Endothelial cell of umbilical vein (primary cell): ENCODE measurements around the gene ATRNL1. TPM values are rescaled to one million over a fixed set of nuclear protein-coding genes. Genes with fewer than 3 reads are reported as not detected.

Experiments used
- BruUV-seq: library from RNA; stranded (reverse); fragments of 400-500 nt; replicated peaks from 2 replicates; lab custom pipeline; 2021; lab: Mats Ljungman, UMichigan
- CTCF ChIA-PET: fragments of 300-600, 350-600 bp; sonication (Branson Sonifier 250); formaldehyde crosslinking; loops from one replicate; lab custom pipeline; 2021; ENCODE audit warnings: antibody characterized with exemption, inconsistent platforms; lab: Charles Lee
- POLR2A ChIA-PET: fragments of 300-600, 350-600 bp; sonication (Branson Sonifier 250); formaldehyde crosslinking; loops from one replicate; lab custom pipeline; 2021; ENCODE audit warnings: antibody characterized with exemption, inconsistent platforms; lab: Charles Lee
- DNase-seq: peaks from one replicate; pipeline ENCODE4 v3.0.0-alpha.2; 2011; ENCODE audit warnings: low read depth, low spot score
- FAIRE-seq: peaks from 2 replicates; lab custom pipeline; 2011; peaks lifted over from hg19 to GRCh38; lab: Jason Lieb, UNC
- H2AFZ ChIP-seq: 2 replicates; pipeline ENCODE4 v1.6.0; 2012; ENCODE audit warnings: low read depth, low read length, control low read depth, inconsistent platforms
- H3K27ac ChIP-seq: 2 replicates; pipeline ENCODE4 v1.5.1; 2011; ENCODE audit warnings: low read depth, mild to moderate bottlenecking, control low read depth, low read length, moderate library complexity; ENCODE audit not compliant: insufficient read depth
- H3K27me3 ChIP-seq, 2 experiments: 2 replicates each; pipeline versions ENCODE4 v1.6.0 to v1.6.1; 2011; ENCODE audit warnings: low read length in 2 of 2, mixed read lengths in 1 of 2; ENCODE audit not compliant: control insufficient read depth in 2 of 2, insufficient read depth in 2 of 2
- H3K36me3 ChIP-seq, 2 experiments: 2 replicates in 1 of 2; 3 replicates in 1 of 2; pipeline ENCODE4 v1.5.1; 2011; ENCODE audit warnings: low read length in 2 of 2, mild to moderate bottlenecking in 1 of 2, moderate library complexity in 1 of 2; ENCODE audit not compliant: control insufficient read depth in 2 of 2, insufficient read depth in 2 of 2; ENCODE audit errors: extremely low read depth in 1 of 2
- H3K4me1 ChIP-seq: 3 replicates; pipeline ENCODE4 v1.5.1; 2011; ENCODE audit warnings: mild to moderate bottlenecking, low read length; ENCODE audit not compliant: control insufficient read depth, insufficient read depth; ENCODE audit errors: extremely low read depth
- H3K4me2 ChIP-seq: 2 replicates; pipeline ENCODE4 v1.6.1; 2011; ENCODE audit warnings: low read length, control low read depth, mixed read lengths; ENCODE audit not compliant: insufficient read depth
- H3K4me3 ChIP-seq, 3 experiments: fragments of 200-600 bp in 1 of 3; sonication (generic), shearing (Covaris generic) in 1 of 3; replicated peaks in 1 of 3; 2 replicates each; pipeline ENCODE4 v1.5.1; 2011 to 2016; ENCODE audit warnings: control low read depth in 3 of 3, low read length in 3 of 3, mild to moderate bottlenecking in 2 of 3, inconsistent platforms in 1 of 3, low read depth in 1 of 3, moderate library complexity in 1 of 3; ENCODE audit not compliant: insufficient read depth in 1 of 3
- H3K79me2 ChIP-seq: 2 replicates; pipeline ENCODE4 v1.6.0; 2012; ENCODE audit warnings: low read length, inconsistent platforms; ENCODE audit not compliant: control insufficient read depth, insufficient read depth
- H3K9ac ChIP-seq: replicated peaks from 2 replicates; pipeline ENCODE3; 2011; ENCODE audit warnings: low read length, control low read depth; ENCODE audit not compliant: insufficient read depth; ENCODE audit errors: extremely low read depth
- H3K9me1 ChIP-seq: replicated peaks from 3 replicates; pipeline ENCODE4 v1.6.0; 2011; ENCODE audit warnings: mild to moderate bottlenecking, low read length; ENCODE audit not compliant: control insufficient read depth, insufficient read depth; ENCODE audit errors: extremely low read depth
- H3K9me3 ChIP-seq: replicated peaks from 2 replicates; pipeline ENCODE4 v1.5.1; 2012; ENCODE audit warnings: low read length, inconsistent platforms; ENCODE audit not compliant: control insufficient read depth, insufficient read depth
- H4K20me1 ChIP-seq: replicated peaks from 2 replicates; pipeline ENCODE3; 2011; ENCODE audit warnings: mild to moderate bottlenecking, low read length; ENCODE audit not compliant: control insufficient read depth, insufficient read depth; ENCODE audit errors: extremely low read depth
- EZH2 ChIP-seq: IDR thresholded peaks from 2 replicates; pipeline ENCODE4 v1.6.1; 2012; ENCODE audit warnings: borderline replicate concordance, low read depth, mild to moderate bottlenecking, moderate library complexity, low read length, inconsistent platforms; ENCODE audit not compliant: severe bottlenecking
- FOS ChIP-seq: IDR thresholded peaks from 2 replicates; pipeline ENCODE4 v1.6.1; 2011; ENCODE audit warnings: mild to moderate bottlenecking, low read length, moderate library complexity, borderline replicate concordance; ENCODE audit not compliant: insufficient read depth
- GATA2 ChIP-seq: IDR thresholded peaks from 2 replicates; pipeline ENCODE4 v1.7.0; 2011; ENCODE audit warnings: low read depth, mild to moderate bottlenecking, moderate library complexity, mixed read lengths, low read length; ENCODE audit not compliant: insufficient read length, insufficient read depth
- JUN ChIP-seq: IDR thresholded peaks from 2 replicates; pipeline ENCODE4 v1.6.1; 2011; ENCODE audit warnings: borderline replicate concordance, low read depth; ENCODE audit not compliant: insufficient read length, insufficient read depth
- MYC ChIP-seq: IDR thresholded peaks from one replicate; pipeline ENCODE4 v1.6.1; 2011; ENCODE audit warnings: mild to moderate bottlenecking, low read depth, low read length
- POLR2A ChIP-seq: IDR thresholded peaks from 2 replicates; pipeline ENCODE4 v1.6.1; 2012; ENCODE audit warnings: low read depth, mild to moderate bottlenecking, control low read depth, low read length
- dilution Hi-C: fragments of 300-500 bp; cut with MboI; formaldehyde crosslinking; loops from one replicate; pipeline ENCODE4 v1.15.0; 2019; ENCODE audit warnings: low sequenced_read_pairs; ENCODE audit not compliant: extremely low pct_ligation_motif_present
- intact Hi-C: fragments of 100-400 bp; cut with micrococcal nuclease; formaldehyde crosslinking; loops from one replicate; pipeline ENCODE4 v1.10.0; 2022
- polyA plus RNA-seq, 4 experiments: library from polyadenylated mRNA; depleted of rRNA in 3 of 4; stranded (reverse) in 3 of 4; unstranded in 1 of 4; fragments of >200 nt; gene quantifications; 2 replicates each; pipeline versions ENCODE4 v1.2.1 to v1.2.3, GENCODE V29; 2011 to 2012; ENCODE audit warnings: missing spikeins in 1 of 4
- total RNA-seq: library from RNA; stranded (reverse); gene quantifications from 2 replicates; pipeline ENCODE4 v1.2.3, GENCODE V29; 2021
- TF ChIP-seq, protein P1 (sequence below): IDR thresholded peaks from 2 replicates; pipeline ENCODE4 v1.6.1; 2011; ENCODE audit not compliant: insufficient read depth, insufficient read length
- TF ChIP-seq, protein P2 (sequence below), 2 donors: IDR thresholded peaks; 1 replicate in 1 of 2; 2 replicates in 1 of 2; pipeline ENCODE4 v1.5.1; 2011; ENCODE audit warnings: low read length in 2 of 2, mild to moderate bottlenecking in 2 of 2, moderate library complexity in 2 of 2, control low read depth in 1 of 2, inconsistent platforms in 1 of 2, low read depth in 1 of 2; ENCODE audit not compliant: insufficient read depth in 1 of 2; ENCODE audit errors: extremely low read depth in 1 of 2

ATRNL1 gene
- total and polyA plus RNA-seq, 2 donors (not counting 3 experiments of a cell fraction or from before 2014, with no cell fraction given) = not detected

- H4K20me1 ChIP-seq = no peaks in the 10 kb centered on the region
- H3K36me3 ChIP-seq = no peaks in the 10 kb centered on the region
- TF ChIP-seq, protein P1, sequence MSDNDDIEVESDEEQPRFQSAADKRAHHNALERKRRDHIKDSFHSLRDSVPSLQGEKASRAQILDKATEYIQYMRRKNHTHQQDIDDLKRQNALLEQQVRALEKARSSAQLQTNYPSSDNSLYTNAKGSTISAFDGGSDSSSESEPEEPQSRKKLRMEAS = no peak
- TF ChIP-seq POLR2A = no peak
- no peak for TF ChIP-seq GATA2
- no peak for TF ChIP-seq JUN
- no peak for TF ChIP-seq FOS
- no peak for TF ChIP-seq MYC
- TF ChIP-seq EZH2 = no peak
- TF ChIP-seq, protein P2, sequence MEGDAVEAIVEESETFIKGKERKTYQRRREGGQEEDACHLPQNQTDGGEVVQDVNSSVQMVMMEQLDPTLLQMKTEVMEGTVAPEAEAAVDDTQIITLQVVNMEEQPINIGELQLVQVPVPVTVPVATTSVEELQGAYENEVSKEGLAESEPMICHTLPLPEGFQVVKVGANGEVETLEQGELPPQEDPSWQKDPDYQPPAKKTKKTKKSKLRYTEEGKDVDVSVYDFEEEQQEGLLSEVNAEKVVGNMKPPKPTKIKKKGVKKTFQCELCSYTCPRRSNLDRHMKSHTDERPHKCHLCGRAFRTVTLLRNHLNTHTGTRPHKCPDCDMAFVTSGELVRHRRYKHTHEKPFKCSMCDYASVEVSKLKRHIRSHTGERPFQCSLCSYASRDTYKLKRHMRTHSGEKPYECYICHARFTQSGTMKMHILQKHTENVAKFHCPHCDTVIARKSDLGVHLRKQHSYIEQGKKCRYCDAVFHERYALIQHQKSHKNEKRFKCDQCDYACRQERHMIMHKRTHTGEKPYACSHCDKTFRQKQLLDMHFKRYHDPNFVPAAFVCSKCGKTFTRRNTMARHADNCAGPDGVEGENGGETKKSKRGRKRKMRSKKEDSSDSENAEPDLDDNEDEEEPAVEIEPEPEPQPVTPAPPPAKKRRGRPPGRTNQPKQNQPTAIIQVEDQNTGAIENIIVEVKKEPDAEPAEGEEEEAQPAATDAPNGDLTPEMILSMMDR (IDR thresholded peaks at IDR 0.05; ENCODE audit: extremely low read depth in 1 of 2, insufficient read depth in 1 of 2, low read depth in 1 of 2, low read length in 2 of 2) = no peak
- H2AFZ ChIP-seq = no peak overlapping the region
- no peak overlapping the region for H3K27ac ChIP-seq
- ChIA-PET CTCF (interaction anchor here (1.0 kb wide), 1 partner anchor 29 kb away, joined by 3 read pairs; no protein-coding TSS in a partner anchor), POLR2A (no interaction called here)
- BruUV-seq = no TSS peak
- H3K79me2 ChIP-seq = no peaks in the 10 kb centered on the region
- no peak overlapping the region for H3K9ac ChIP-seq
- no peak overlapping the region for H3K4me3 ChIP-seq
- no peaks in the 10 kb centered on the region for H3K27me3 ChIP-seq
- intact Hi-C loops = no loop called here
- H3K9me3 ChIP-seq = no peaks in the 10 kb centered on the region
- FAIRE-seq (no peak), DNase-seq (no peak)
- no peak overlapping the region for H3K4me2 ChIP-seq
- dilution Hi-C loops = no loop called here
- H3K4me1 ChIP-seq = no peaks in the 10 kb centered on the region
- H3K9me1 ChIP-seq = no peaks in the 10 kb centered on the region
Observed at GRCh38 chr10:115915429-115915828, 822.3 kb downstream of the ATRNL1 start.
